OCI-LY7 (cell line): Measurements from ENCODE around the gene TSPAN12.

Experiments
- EZH2phosphoT487 ChIP-seq: fragments of 200-600 bp; sonication (generic); IDR thresholded peaks from 2 replicates; pipeline ENCODE4 v1.6.1; 2018; ENCODE audit warnings: low read depth, borderline replicate concordance, mild to moderate bottlenecking, mixed run types, antibody characterized with exemption, low read length, moderate library complexity, mixed read lengths
- TF ChIP-seq, protein P1 (sequence below): fragments of 200-600 bp; sonication (generic); conservative IDR thresholded peaks from 2 replicates; pipeline ENCODE4 v1.5.1; 2014; ENCODE audit warnings: mild to moderate bottlenecking, antibody characterized with exemption, low read length, moderate library complexity, mixed read lengths

DNA sequence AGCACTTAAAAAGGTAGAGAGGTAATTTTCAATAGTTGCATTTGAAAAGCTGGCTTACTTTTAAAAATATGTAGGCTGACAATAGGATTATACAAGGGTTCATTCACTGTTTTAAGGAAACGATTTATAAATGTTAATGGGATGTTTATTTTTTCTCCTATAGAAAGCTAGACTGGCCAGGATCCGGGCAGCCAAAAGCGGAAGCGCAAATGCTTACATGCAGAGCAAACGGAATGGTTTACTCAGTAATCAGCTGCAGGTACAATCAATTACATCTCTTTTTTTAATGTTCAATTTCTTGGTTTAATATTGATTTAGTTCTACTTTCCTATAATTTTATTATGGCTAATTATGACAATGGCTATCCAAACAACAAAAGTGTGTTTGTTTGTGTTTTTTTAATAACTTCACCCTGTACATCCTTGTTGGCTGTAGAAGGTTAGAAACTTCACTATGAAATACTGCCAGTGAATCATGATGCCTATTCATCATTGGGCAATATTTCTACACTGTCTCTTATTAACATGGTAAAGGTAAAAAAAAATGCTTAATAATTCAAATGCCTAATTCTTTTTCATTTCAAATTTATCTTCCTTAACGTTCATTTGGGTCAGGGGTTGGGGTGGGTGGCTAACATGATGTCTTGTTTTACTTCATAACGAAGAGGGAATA lies 116.4 kb downstream of the TSPAN12 start:
- TF ChIP-seq, protein P1, sequence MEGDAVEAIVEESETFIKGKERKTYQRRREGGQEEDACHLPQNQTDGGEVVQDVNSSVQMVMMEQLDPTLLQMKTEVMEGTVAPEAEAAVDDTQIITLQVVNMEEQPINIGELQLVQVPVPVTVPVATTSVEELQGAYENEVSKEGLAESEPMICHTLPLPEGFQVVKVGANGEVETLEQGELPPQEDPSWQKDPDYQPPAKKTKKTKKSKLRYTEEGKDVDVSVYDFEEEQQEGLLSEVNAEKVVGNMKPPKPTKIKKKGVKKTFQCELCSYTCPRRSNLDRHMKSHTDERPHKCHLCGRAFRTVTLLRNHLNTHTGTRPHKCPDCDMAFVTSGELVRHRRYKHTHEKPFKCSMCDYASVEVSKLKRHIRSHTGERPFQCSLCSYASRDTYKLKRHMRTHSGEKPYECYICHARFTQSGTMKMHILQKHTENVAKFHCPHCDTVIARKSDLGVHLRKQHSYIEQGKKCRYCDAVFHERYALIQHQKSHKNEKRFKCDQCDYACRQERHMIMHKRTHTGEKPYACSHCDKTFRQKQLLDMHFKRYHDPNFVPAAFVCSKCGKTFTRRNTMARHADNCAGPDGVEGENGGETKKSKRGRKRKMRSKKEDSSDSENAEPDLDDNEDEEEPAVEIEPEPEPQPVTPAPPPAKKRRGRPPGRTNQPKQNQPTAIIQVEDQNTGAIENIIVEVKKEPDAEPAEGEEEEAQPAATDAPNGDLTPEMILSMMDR, result no peak
- no peak for TF ChIP-seq EZH2phosphoT487
